ENCODE results near the gene ZNF280B.

DNA sequence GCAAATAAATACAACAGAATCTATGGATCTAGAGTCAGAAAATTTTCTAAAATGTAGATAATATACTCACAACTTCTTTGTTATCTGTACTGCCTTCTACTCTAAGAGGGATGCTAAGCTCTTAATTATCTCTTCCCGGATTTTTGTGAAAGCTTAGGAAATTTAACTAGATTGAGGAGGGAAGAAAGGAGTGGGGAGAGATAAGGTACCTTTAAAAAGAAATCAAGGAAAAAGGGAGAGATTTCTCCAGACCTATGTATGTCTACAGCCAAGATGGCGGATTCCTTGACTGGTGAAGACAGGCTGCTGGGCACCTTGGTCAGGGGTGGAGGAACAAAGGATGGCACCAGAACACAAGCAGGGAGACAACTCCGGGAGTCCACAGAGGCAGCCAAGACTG lies 23.0 kb downstream of the ZNF280B start:
- TF ChIP-seq POLR2AphosphoS5 (IDR thresholded peaks at IDR 0.05) = no peak
- TF ChIP-seq, protein P1, sequence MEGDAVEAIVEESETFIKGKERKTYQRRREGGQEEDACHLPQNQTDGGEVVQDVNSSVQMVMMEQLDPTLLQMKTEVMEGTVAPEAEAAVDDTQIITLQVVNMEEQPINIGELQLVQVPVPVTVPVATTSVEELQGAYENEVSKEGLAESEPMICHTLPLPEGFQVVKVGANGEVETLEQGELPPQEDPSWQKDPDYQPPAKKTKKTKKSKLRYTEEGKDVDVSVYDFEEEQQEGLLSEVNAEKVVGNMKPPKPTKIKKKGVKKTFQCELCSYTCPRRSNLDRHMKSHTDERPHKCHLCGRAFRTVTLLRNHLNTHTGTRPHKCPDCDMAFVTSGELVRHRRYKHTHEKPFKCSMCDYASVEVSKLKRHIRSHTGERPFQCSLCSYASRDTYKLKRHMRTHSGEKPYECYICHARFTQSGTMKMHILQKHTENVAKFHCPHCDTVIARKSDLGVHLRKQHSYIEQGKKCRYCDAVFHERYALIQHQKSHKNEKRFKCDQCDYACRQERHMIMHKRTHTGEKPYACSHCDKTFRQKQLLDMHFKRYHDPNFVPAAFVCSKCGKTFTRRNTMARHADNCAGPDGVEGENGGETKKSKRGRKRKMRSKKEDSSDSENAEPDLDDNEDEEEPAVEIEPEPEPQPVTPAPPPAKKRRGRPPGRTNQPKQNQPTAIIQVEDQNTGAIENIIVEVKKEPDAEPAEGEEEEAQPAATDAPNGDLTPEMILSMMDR (IDR thresholded peaks at IDR 0.05 in 8 of 11, conservative IDR thresholded peaks at IDR 0.05 in 3 of 11) = no peak
- no peak for TF ChIP-seq POLR2A (IDR thresholded peaks at IDR 0.05)

Measured in spleen (tissue), 7 donors.